AG10803 (cell line): Measurements from ENCODE around the gene CAPN10.

Experiments used
- DNase-seq: peaks from one replicate; pipeline ENCODE4 v3.0.0; 2010; ENCODE audit warnings: low read depth
- H3K4me3 ChIP-seq: 2 replicates; pipeline ENCODE4 v1.5.1; 2011; ENCODE audit warnings: mild to moderate bottlenecking, low read length, control low read depth
- CTCF ChIP-seq: conservative IDR thresholded peaks from 2 replicates; pipeline ENCODE4 v1.5.1; 2011; ENCODE audit warnings: mild to moderate bottlenecking, low read length, control low read depth, inconsistent platforms

CAPN10 gene

GRCh38 chr2:240565333-240566202 is 21.0 kb upstream of the CAPN10 start:
- no peak for TF ChIP-seq CTCF
- H3K4me3 ChIP-seq, result peak overlapping the region; percentile 41
- peak; percentile 78 for DNase-seq

GRCh38 chr2:240566203-240567136 is 20.1 kb upstream of the CAPN10 start:
- peak; percentile 59 for TF ChIP-seq CTCF
- peak; percentile 82 for DNase-seq
- H3K4me3 ChIP-seq, result peak overlapping the region; percentile 74

GRCh38 chr2:240567137-240567871 is 19.2 kb upstream of the CAPN10 start:
- peak; percentile 24 for DNase-seq
- TF ChIP-seq CTCF, result no peak
- H3K4me3 ChIP-seq, result peak overlapping the region; percentile 74

GRCh38 chr2:240567872-240568677 is 18.5 kb upstream of the CAPN10 start, which contains the start of gene RNPEPL1:
Gene RNPEPL1, plus strand, starts transcription at chr2:240568484. Its CDS starts 103 bp downstream, at chr2:240568587.
- peak within 1 kb of the TSS; percentile 74 for H3K4me3 ChIP-seq
- no peak for DNase-seq
- 0 out of 2 replicates have a peak, but pooled peaks have one; percentile 8 for TF ChIP-seq CTCF

GRCh38 chr2:240568678-240569522 is 17.6 kb upstream of the CAPN10 start:
- TF ChIP-seq CTCF, result no peak
- peak; percentile 59 for DNase-seq
- peak overlapping the region; percentile 68 for H3K4me3 ChIP-seq
